Glutamatergic neuron (in vitro differentiated cells): ENCODE results near the gene EXOC6B. TPM values are rescaled to one million over a fixed set of nuclear protein-coding genes. Genes with fewer than 3 reads are reported as not detected.

ENCODE experiments used
- DNase-seq: peaks from one replicate; pipeline ENCODE4 v3.0.0; 2022
- H3K27ac Mint-ChIP-seq: one replicate; pipeline ENCODE4 v1.8.0; 2020; ENCODE audit warnings: mild to moderate bottlenecking, mixed read lengths, inconsistent platforms; ENCODE audit not compliant: unreplicated experiment
- H3K27me3 Mint-ChIP-seq: one replicate; pipeline ENCODE4 v1.8.0; 2020; ENCODE audit warnings: mild to moderate bottlenecking, moderate library complexity, mixed read lengths, inconsistent platforms; ENCODE audit not compliant: unreplicated experiment
- H3K36me3 Mint-ChIP-seq: one replicate; pipeline ENCODE4 v1.8.0; 2020; ENCODE audit warnings: mild to moderate bottlenecking, mixed read lengths, inconsistent platforms; ENCODE audit not compliant: unreplicated experiment
- H3K4me1 Mint-ChIP-seq: one replicate; pipeline ENCODE4 v1.8.0; 2020; ENCODE audit warnings: mild to moderate bottlenecking, low read depth, mixed read lengths, inconsistent platforms; ENCODE audit not compliant: unreplicated experiment
- H3K4me3 Mint-ChIP-seq: one replicate; pipeline ENCODE4 v1.8.0; 2020; ENCODE audit warnings: mild to moderate bottlenecking, mixed read lengths, inconsistent platforms; ENCODE audit not compliant: unreplicated experiment
- H3K9me3 Mint-ChIP-seq: one replicate; pipeline ENCODE4 v1.8.0; 2020; ENCODE audit warnings: mild to moderate bottlenecking, moderate library complexity, mixed read lengths, inconsistent platforms; ENCODE audit not compliant: unreplicated experiment
- total RNA-seq: library from RNA; stranded (reverse); fragmentation: NEBNext Ultra II Directional; extraction: Animal tissue kit (Norgen Biotek cat#: 25700); gene quantifications from one replicate; pipeline ENCODE4 v1.2.1, GENCODE V29; 2021; ENCODE audit not compliant: unreplicated experiment
- TF ChIP-seq, protein P1 (sequence below): fragments of 200-600 bp; sonication (generic); IDR thresholded peaks from one replicate; pipeline ENCODE4 v1.5.0; 2021; ENCODE audit not compliant: partially characterized antibody, unreplicated experiment

EXOC6B gene
- total RNA-seq, 1 donor from 2014 or later: 34.5 TPM

GRCh38 chr2:72176281-72176680 lies 649.6 kb downstream of the EXOC6B start:
- Mint-ChIP-seq H3K4me1 (peaks cover 19% of the 10 kb centered on the region), H3K4me3 (no peak overlapping the region), H3K27me3 (peaks cover 2% of the 10 kb centered on the region), H3K9me3 (peaks cover 5% of the 10 kb centered on the region), H3K36me3 (no peaks in the 10 kb centered on the region), H3K27ac (no peak overlapping the region)
- no peak for DNase-seq
- TF ChIP-seq, protein P1, sequence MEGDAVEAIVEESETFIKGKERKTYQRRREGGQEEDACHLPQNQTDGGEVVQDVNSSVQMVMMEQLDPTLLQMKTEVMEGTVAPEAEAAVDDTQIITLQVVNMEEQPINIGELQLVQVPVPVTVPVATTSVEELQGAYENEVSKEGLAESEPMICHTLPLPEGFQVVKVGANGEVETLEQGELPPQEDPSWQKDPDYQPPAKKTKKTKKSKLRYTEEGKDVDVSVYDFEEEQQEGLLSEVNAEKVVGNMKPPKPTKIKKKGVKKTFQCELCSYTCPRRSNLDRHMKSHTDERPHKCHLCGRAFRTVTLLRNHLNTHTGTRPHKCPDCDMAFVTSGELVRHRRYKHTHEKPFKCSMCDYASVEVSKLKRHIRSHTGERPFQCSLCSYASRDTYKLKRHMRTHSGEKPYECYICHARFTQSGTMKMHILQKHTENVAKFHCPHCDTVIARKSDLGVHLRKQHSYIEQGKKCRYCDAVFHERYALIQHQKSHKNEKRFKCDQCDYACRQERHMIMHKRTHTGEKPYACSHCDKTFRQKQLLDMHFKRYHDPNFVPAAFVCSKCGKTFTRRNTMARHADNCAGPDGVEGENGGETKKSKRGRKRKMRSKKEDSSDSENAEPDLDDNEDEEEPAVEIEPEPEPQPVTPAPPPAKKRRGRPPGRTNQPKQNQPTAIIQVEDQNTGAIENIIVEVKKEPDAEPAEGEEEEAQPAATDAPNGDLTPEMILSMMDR: no peak

GRCh38 chr2:72175636-72176035 lies 650.2 kb downstream of the EXOC6B start:
- Mint-ChIP-seq H3K36me3 (no peaks in the 10 kb centered on the region), H3K4me3 (no peak overlapping the region), H3K27me3 (peaks cover 2% of the 10 kb centered on the region), H3K9me3 (peaks cover 5% of the 10 kb centered on the region), H3K27ac (no peak overlapping the region), H3K4me1 (peaks cover 19% of the 10 kb centered on the region)
- TF ChIP-seq, protein P1: no peak
- DNase-seq: no peak

- peak overlapping the region; percentile 14 for H3K4me3 Mint-ChIP-seq
- no peak for DNase-seq
- TF ChIP-seq, protein P1: no peak
- H3K4me1 Mint-ChIP-seq: peaks cover 19% of the 10 kb centered on the region
- H3K36me3 Mint-ChIP-seq: no peaks in the 10 kb centered on the region
- peaks cover 2% of the 10 kb centered on the region for H3K27me3 Mint-ChIP-seq
- peak overlapping the region; percentile 76 for H3K27ac Mint-ChIP-seq
- peaks cover 5% of the 10 kb centered on the region for H3K9me3 Mint-ChIP-seq
These were observed 652.1 kb downstream of the EXOC6B start for GRCh38 chr2:72173640-72174321.

GRCh38 chr2:72172478-72172877 lies 653.4 kb downstream of the EXOC6B start:
- TF ChIP-seq, protein P1: no peak
- H3K36me3 Mint-ChIP-seq: no peaks in the 10 kb centered on the region

GRCh38 chr2:72166279-72166678 lies 659.6 kb downstream of the EXOC6B start:
- H3K27ac Mint-ChIP-seq: no peak overlapping the region
- TF ChIP-seq, protein P1: no peak
- H3K4me1 Mint-ChIP-seq: peaks cover 2% of the 10 kb centered on the region
- no peak for DNase-seq
- H3K36me3 Mint-ChIP-seq: no peaks in the 10 kb centered on the region
- no peaks in the 10 kb centered on the region for H3K27me3 Mint-ChIP-seq
- H3K9me3 Mint-ChIP-seq: no peaks in the 10 kb centered on the region
- H3K4me3 Mint-ChIP-seq: no peak overlapping the region

More at GRCh38 chr2:72172478-72172877, 653.4 kb downstream of the EXOC6B start:
- DNase-seq: no peak
- Mint-ChIP-seq H3K27me3 (peaks cover 2% of the 10 kb centered on the region), H3K4me3 (no peak overlapping the region), H3K4me1 (peaks cover 19% of the 10 kb centered on the region), H3K27ac (no peak overlapping the region), H3K9me3 (peaks cover 5% of the 10 kb centered on the region)
